DMS79 (cell line): ENCODE results near the gene HEPHL1.
A peak's percentile ranks its signal among the peaks of the same experiment; 100 is the strongest.
"Not testable (repeated sequence)": the region's sequence is repeated elsewhere in the genome, so short reads cannot be mapped to it uniquely, and the experiment has no call there.

Experiments used
- DNase-seq: peaks from one replicate; lab custom pipeline; 2025; lab: John Stamatoyannopoulos, UW

The HEPHL1 gene

DNA sequence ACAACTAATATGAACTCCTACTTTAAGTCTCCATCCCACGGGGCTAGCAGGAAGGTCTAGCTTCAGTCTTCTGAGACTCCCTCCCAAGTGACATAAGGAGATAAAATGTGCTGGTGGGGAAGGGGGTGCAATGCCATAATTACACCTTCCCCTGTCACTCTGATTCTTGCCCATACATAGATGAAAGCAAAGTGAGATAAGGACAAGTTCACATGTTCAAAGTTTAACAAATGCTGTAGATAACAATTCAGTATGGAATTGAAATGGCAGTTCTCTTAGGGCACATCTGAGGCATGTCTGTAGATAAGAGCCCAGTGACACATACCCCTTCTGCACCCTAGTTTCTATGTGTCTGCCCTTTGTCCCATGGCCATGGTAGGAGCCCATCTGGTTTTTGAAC, 69.2 kb downstream of the HEPHL1 start:
- DNase-seq, result no peak

DNA sequence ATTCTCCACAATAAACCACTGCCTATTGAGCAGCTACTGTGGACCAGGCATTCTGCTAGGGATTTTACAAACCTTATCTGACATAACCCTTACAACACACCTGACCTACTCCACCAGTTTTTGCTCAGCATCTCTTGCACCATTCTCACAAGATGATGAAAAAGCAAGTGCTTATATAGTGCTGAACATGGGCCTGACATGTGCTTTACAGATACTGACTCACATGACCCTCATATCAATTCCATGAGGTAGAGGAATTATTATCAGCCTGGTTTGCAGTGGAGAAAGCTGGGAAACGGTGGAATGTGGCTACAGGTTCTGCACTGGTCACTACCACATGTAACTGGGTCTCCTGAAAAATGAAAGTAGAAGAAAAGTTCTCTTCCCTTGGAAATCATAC, 69.9 kb downstream of the HEPHL1 start:
- no peak for DNase-seq

DNA sequence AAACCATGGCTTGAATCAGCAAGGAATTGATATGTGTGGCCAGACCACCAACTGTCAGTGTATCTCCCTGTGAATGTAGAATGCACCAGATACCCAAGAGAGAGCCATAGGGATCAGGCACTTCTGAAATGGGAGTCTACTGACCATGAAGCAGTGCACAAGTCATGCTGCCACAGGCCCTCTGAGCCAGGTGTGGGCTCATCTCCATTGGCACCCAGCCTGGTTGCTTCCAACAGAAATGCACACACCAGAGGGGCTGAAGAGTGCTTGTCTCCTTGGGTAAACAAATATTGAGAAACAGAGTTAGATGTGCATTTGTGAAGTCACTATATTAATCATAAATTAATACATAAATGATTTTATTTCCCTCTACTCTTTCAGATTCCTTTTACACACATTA, 79.1 kb downstream of the HEPHL1 start:
- peak; percentile 95 for DNase-seq

DNA sequence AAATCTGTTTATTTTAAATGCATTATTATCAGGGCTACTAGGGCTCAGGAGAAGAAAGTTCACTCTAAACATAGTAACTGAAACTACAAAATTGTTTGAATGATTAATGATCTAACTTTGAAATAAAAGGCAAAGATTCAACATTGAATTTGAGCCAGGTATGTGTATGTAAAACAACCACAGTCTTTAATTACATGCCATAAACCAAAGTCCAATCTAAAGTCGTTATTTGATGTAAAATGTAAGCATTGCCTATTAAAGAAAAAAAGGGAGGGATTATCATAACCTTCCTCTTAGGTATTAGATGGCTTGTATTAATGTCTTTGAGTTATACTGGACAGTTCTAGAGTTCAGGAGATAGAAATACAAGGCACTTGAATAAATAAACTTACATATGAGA, 82.3 kb downstream of the HEPHL1 start:
- DNase-seq, result no peak

DNA sequence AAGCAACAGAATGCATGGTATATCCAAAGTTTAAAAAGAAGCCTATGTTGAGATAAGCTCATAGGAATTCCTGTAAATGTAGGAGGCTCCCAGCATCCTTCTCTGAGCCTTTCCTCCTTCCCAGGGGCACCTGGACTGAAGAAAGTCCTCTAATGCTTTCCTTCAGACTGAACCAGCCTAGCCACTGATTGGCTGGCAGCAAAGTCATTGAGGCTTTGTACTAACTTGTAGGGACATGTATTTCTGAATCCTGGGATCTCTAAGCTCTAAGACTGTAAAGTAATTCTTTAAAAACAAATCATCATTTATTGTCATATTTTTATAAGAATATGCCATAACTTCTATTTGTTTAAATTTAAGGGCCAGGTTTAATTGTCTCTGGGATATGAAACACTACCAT, 83.6 kb downstream of the HEPHL1 start:
- no peak for DNase-seq

DNA sequence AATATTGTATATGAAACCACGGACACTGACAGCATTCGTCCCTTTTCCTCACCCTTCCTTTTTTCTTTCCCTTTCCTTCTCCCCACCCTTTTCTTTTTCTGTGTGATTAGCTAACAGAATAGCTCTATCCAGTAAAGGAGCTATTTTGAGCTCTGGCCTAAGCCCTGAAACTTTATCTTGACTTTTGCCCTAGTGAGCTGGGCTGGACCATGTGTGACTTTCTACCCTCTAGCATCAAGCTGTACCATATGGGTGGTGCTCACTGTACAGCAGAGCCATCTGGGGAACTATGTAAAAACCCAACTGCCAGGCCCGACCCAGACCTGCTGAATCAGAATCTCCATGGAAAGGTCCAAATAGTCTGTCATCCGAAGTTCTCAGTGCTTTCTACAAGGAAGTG, 85.6 kb downstream of the HEPHL1 start:
- DNase-seq, result no peak

DNA sequence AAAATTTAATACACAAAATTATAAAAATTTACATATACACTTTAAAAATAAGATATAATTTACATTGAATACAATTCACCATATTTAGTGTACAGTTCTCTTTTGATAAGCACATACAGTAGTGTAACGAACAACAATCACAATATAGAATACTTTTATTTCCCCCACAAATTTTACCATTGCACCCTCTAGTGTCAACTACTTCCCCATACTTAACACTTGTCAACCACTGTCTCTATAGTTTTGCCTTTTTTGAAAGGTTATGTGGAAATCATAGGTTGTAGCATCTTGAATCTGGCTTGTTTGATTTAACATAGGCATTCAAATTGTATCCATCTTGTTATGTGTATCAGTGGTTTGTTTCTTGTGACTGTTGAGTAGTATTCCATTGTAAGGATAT, 86.2 kb downstream of the HEPHL1 start:
- no peak for DNase-seq

DNA sequence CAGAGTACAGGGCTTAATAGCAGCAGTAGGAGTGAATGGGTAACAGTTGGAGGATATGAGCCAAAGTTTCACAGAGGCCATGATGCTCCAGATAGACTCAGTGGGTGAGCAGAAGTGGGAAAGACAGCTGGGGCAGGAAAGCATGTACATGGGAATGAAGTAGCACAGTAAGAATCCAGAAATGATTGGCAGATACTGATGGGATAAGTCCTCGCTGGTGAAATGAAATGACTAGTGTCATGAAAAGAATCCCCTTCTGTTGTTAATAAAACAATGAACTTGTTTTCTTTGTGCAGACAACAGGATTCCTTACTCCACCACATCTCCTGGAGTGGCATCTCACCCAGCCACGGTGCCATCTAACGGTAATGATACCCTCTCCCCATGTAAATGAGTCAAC, 90.1 kb downstream of the HEPHL1 start:
- DNase-seq, result no peak

DNA sequence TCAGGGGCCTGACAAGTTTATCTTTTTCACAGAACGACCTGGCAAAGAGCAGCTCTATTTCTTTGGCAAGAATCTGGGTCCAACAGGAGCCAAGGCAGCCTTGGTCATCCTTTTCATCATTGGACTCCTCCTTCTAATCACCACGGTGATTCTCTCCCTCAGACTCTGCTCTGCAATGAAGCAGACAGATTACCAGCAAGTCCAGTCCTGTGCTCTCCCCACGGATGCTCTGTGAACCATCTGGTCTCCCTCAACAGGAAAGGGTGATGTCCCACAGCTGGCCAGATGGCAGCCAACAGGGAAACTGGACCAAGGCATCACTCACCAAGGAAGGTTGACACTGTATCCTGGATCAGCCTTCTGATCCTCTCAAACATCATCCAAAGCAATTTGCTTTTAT, 90.5 kb downstream of the HEPHL1 start:
- no peak for DNase-seq

DNA sequence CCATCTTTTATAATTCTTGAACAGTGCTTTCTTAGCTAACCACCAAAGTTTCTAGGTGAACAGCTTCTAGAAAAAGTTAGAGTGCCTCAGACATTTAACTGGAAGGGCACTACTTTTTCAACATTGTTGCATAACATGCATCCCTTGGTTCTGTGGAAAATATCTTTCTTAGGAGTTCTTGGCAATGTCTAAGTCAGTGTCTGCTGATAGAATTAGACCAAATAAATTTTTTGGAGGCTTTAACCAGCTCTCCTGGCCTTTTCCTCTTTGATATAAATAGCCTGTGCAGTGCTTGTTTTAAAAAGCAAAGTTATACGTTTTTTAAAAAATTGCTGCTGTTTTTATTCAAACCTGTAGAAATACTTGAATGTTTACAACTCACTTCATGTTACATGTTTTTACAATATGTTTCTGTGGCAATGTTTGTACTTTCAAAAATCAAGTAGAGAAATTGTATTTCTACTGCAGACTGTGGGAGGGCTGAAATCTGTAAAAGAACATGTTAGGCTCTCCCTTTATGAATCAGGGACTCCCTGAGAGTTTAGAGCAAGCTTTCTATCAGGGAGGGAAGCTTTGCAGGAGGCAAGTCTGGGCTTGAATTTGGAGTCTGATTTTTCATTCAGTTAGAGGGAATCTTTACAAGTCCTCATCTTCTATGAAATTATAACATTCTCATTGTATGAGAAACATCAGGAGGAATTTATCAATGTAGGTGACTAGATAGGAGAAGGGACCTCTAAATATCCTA, 91.2 kb downstream of the HEPHL1 start:
- DNase-seq, result no peak

DNA sequence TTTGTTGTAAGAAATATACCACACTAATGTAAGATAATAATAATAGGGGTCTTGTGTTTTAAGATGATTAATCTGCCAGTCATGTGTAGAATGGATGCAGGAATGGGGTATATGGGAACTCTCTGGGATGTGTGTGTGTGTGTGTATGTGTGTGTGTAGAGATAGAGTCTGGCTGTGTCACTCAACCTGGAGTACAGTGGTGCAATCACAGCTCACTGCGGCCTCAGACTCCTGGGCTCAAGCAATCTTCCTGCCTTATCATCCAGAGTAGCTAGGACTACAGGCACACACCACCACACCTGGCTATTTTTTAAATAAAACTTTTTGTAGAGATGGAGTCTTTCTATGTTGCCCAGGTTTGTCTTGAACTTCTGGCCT, 96.0 kb downstream of the HEPHL1 start:
- no peak for DNase-seq

DNA sequence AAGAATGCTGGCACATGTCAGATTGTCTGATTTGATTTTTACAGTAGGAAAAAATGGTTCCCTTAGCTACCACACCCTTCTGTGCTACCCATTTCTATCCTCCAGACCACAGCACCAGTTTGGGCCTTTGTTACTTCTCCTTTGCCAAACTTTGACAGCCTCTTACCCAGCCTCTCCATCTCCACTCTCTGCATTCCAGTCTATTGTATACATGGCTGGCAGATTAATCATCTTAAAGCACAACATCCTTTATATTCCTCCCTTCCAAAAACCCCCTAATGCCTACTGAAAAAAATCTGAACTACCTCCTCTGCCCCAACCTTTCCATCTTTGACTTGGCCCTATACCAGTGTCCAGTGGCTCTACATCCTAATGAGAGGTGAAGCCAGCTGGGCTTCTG, 96.7 kb downstream of the HEPHL1 start:
- no peak for DNase-seq

DNA sequence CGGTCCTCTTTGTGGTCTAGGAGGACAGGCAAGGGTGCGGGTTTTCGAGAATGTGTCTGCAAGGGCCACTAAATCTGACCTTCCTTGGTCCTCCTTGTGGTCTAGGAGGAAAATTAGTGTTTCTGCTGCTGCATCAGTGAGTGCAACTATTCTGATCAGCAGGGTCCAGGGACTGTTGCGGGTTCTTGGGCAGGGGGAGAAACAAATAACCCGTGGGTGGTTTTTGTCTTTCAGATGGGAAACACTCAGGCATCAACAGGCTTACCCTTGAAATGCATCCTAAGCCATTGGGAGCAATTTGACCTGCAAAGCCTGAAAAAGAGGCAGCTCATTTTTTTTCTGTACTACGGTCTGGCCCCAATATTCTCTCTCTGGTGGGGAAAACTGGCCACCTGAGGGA, 98.5 kb downstream of the HEPHL1 start:
- DNase-seq, result not testable (repeated sequence)

DNA sequence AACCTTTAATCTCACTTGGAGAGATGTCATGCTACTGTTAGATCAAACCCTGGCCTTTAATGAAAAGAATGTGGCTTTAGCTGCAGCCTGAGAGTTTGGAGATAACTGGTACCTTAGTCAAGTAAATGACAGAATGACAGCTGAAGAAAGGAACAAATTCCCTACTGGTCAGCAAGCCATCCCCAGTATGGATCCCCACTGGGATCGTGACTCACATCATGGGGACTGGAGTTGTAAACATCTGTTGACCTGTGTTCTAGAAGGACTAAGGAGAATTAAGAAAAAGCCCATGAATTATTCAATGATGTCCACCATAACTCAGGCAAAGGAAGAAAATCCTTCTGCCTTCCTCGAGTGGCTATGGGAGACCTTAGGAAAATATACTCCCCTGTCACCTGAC, 99.4 kb downstream of the HEPHL1 start:
- DNase-seq, result not testable (repeated sequence)

DNA sequence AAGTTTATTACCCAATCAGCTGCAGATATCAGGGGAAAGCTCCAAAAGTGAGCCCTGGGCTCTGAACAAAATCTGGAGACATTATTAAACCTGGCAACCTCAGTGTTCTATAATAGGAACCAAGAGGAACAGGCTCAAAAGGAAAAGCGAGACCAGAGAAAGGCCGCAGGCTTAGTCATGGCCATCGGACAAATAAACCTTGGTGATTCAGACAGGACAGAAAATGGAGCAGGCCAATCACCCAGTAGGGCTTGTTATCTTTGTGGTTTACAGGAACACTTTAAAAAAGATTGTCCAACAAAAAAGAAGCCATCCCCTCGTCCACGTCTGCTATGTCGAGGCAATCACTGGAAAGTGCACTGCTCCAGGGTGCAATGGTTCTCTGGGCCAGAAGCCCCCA, 99.8 kb downstream of the HEPHL1 start:
- no peak for DNase-seq

DNA sequence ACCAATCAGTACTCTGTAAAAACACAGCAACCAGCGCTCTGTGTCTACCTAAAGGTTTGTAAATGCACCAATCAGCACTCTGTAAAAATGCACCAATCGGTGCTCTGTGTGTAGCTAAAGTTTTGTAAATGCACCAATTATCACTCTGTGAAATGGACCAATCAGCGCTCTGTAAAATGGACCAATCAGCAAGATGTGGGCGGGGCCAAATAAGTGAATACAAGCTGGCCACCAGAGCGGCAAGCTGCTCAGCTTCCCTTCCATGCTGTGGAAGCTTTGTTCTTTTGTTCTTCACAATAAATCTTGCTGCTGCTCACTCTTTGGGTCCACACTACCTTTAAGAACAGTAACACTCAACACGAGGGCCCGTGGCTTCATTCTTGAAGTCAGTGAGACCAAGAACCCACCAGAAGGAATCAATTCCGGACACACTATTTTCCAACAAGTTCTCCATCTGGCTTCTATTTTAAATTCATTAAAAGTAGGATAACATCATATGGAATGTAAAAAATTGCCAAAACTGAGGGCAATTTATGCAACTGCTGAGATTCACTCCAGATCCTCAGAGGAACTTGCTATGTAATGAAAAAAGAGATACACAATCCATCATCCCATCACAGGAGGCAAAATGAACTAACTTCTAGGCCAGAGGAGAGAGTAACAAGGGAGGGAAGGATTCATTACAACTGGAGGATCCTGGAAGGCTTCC, 104.4 kb downstream of the HEPHL1 start:
- no peak for DNase-seq

DNA sequence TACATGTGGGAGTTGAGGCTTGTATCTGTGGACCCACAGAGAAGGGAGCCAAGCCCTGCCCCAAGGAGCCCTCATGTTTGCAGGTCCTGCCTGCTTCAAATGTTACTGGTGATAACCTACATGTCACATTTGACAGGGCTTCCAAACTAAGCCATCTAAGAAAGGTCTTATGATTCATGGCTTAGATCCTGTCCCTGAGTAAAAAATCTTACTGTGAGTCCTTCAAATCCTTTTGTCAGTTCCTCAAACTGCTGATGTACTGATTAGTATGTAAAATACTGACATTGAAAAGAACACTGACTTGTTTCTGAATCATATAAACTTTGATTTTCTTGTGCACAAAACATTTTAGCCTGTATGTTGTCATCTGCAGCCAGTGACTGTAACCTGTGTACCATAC, 106.5 kb downstream of the HEPHL1 start:
- no peak for DNase-seq

DNA sequence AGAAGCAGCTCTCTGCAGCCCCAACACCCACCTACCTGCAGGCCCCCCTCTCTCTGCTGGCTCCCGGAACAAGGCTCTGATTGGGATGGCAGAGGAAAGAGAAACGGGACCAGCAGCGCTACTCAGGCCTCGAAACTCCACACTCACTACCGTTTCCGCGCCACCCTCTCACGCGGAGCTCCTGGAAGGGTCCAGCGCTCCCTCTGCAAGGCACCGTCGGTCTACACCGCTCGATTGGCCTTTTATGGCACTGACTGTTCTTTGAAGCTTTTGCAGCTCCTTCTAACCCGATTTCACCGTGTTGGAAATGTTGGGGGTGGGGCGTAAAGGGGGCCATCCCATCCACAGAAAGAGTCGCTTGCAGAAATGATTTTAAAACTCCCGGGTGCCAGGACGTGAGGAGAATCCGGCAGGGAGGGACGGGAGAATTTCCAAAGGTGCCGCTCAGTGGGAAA, 107.2 kb downstream of the HEPHL1 start:
- peak; percentile 41 for DNase-seq

DNA sequence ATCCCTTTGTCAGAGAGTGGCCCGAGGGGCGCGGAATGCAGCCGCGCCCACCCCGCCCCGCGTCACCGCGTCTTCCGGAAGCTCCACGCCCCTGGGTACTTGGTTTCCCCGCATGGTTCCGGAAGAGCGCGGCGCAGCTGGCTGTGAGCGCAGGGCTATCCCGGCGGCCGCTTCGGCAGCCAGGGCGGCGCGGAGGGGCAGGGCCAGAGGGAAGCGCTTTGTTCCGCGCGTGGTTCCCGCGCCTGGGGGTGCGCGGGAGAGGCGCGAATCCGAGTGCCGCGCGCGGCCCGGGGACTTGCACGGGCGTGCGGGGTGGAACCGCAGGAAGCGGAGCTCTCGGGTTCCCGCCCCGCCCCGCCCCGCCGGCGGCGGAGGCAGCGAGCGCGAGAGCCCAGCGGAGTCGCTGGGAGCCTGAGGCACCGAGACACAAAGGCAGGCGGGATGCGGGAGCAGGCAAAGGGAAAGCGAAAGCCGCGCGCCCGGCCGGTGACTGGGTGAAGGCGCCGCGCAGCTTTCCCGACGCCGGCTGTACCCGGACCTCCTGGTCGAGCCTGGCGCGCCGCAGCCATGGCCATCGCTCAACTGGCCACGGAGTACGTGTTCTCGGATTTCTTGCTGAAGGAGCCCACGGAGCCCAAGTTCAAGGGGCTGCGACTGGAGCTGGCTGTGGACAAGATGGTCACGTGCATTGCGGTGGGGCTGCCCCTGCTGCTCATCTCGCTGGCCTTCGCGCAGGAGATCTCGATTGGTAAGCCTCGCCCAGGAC, 107.8 kb downstream of the HEPHL1 start, which contains the start of gene PANX1:
PANX1 (plus strand) TSS at position 96 of the 766 bp plus-strand sequence; CDS start at position 568, 472 bp downstream.
- peak; percentile 77 for DNase-seq

DNA sequence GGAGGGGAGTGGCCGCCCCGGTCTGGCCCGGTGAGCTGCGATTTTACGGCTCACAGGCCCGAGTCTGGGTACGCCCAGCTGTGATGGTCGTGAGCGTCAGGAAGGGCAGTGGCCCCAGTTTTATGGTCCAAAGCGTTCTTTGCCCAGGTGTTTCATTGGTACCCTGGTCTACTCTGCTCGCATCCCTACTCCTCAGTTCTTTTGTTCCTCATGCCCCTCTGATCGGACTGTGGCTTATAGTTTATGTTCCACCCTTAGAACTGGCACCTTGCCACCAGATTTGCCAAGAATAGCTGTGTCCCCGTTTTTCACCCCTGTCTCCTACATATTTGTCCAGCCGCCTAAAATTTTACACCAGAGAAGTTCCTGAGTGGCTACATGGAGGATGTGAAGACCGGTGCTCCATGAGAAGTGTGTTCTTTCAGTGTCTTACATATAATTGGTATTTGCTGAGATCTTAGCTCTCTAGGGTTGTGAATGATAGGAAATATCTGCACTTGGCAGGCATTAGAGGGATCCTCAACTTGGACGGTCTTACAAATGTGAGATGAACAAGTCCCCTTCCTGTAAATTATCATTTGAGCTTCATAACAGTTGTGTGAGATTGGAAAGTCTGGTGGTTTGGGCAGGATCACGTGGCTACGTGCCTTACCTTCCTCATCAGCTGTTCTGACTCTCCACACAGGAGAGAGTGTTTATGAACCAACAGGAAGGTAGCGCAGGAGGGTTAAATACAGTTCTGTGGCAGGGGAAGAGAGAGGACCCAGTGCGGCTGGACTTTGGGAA, 108.6 kb downstream of the HEPHL1 start:
- no peak for DNase-seq

DNA sequence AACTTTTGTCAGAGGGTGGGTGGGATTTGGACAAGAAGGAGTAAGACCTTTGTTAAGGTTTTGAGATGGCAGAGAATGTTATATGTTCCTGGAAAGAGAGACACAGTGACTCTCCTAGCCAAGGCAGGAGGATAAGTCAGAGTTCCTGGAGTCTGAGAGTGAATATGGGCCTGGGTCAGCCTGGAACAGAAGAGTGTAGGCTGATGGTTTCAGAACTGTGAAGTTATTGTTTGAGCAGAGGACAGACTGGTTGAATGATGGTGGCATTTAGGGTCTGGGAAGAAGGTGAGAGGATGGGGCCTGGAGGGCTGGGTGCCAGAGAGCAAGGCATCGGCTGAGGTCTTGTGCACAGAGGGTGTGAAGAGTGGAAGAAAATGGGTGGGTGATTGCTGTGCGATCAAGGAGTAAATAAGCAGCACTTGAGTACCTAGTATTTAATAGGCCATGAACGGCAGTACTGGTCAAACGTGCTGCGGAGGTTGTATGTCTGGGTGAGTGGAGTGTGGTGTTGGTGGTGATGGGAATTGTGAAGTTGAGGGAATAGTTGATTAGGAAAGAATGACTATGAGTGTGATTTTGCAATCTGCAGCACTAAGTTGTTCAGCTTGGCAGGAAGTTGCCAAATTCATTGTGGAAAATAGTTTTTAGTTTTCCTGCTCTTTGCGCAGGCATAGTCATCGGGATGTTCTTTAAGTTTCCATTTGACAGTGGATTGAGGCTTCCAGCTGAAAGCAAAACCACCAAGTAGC, 109.3 kb downstream of the HEPHL1 start:
- peak; percentile 23 for DNase-seq
